IMR-90 (cell line): Measurements from ENCODE around the gene C1QTNF1. TPM values are rescaled to one million over a fixed set of nuclear protein-coding genes. Genes with fewer than 3 reads are reported as not detected.

Source experiments
- ATAC-seq: fragments of 200-7000 bp; cut with Tn5 transposase; 2 replicates; pipeline ENCODE4 v1.9.1; 2020; ENCODE audit warnings: low read depth, mild to moderate bottlenecking, moderate library complexity
- BruUV-seq: library from RNA; stranded (reverse); fragments of 400-500 nt; replicated peaks from 2 replicates; lab custom pipeline; 2021; lab: Mats Ljungman, UMichigan
- CTCF ChIA-PET: fragments of 300-600 bp; formaldehyde crosslinking; extraction: SDS; loops from one replicate; lab custom pipeline; 2021; ENCODE audit warnings: antibody characterized with exemption; lab: Yijun Ruan, JAX
- POLR2A ChIA-PET: fragments of 300-600 bp; sonication (Branson Sonifier 250); formaldehyde crosslinking; loops from one replicate; lab custom pipeline; 2022; ENCODE audit warnings: antibody characterized with exemption; ENCODE audit not compliant: unreplicated experiment; lab: Charles Lee
- DNase-seq: peaks from one replicate; pipeline ENCODE4 v3.0.0; 2013
- H2AFZ ChIP-seq: replicated peaks from 2 replicates; pipeline ENCODE3; 2013; ENCODE audit warnings: low read length, mild to moderate bottlenecking; ENCODE audit not compliant: poor library complexity
- H2AK5ac ChIP-seq: 2 replicates; pipeline ENCODE4 v1.6.1; 2013; ENCODE audit warnings: low read depth, low read length, inconsistent platforms
- H2AK9ac ChIP-seq: replicated peaks from 2 replicates; pipeline ENCODE3; 2013; ENCODE audit warnings: mild to moderate bottlenecking, low read depth, low read length, moderate library complexity; ENCODE audit not compliant: poor library complexity
- H2BK120ac ChIP-seq: 2 replicates; pipeline ENCODE4 v1.6.1; 2013; ENCODE audit warnings: low read depth, low read length, inconsistent platforms
- H2BK15ac ChIP-seq: 3 replicates; pipeline ENCODE4 v1.6.1; 2013; ENCODE audit warnings: low read depth, low read length, inconsistent platforms
- H2BK20ac ChIP-seq: 2 replicates; pipeline ENCODE4 v1.6.1; 2013; ENCODE audit warnings: low read depth, mild to moderate bottlenecking, inconsistent platforms, low read length, moderate library complexity
- H2BK5ac ChIP-seq: 2 replicates; pipeline ENCODE4 v1.6.1; 2013; ENCODE audit warnings: mild to moderate bottlenecking, low read depth, low read length, inconsistent platforms; ENCODE audit not compliant: poor library complexity, severe bottlenecking
- H3K14ac ChIP-seq: replicated peaks from 2 replicates; pipeline ENCODE4 v1.6.1; 2013; ENCODE audit warnings: low read depth, low read length, inconsistent platforms
- H3K18ac ChIP-seq: 2 replicates; pipeline ENCODE4 v1.6.1; 2013; ENCODE audit warnings: low read depth, low read length, control low read depth
- H3K23ac ChIP-seq: 2 replicates; pipeline ENCODE4 v1.6.1; 2013; ENCODE audit warnings: low read depth, low read length, inconsistent platforms
- H3K27ac ChIP-seq: 2 replicates; pipeline ENCODE4 v1.5.1; 2013; ENCODE audit warnings: mild to moderate bottlenecking, control low read depth, low read length; ENCODE audit not compliant: insufficient read depth
- H3K27me3 ChIP-seq: 2 replicates; pipeline ENCODE4 v1.6.1; 2013; ENCODE audit warnings: low read length; ENCODE audit not compliant: control insufficient read depth, insufficient read depth
- H3K36me3 ChIP-seq: 2 replicates; pipeline ENCODE4 v1.6.1; 2013; ENCODE audit warnings: low read length, mixed read lengths; ENCODE audit not compliant: control insufficient read depth, insufficient read depth
- H3K4ac ChIP-seq: 2 replicates; pipeline ENCODE4 v1.6.1; 2013; ENCODE audit warnings: low read depth, low read length, inconsistent platforms
- H3K4me1 ChIP-seq: 2 replicates; pipeline ENCODE4 v1.6.1; 2013; ENCODE audit warnings: low read length, mixed read lengths; ENCODE audit not compliant: control insufficient read depth, insufficient read depth
- H3K4me2 ChIP-seq: 2 replicates; pipeline ENCODE4 v1.6.1; 2013; ENCODE audit warnings: low read depth, mild to moderate bottlenecking, control low read depth, low read length, moderate library complexity
- H3K4me3 ChIP-seq: 2 replicates; pipeline ENCODE4 v1.5.1; 2013; ENCODE audit warnings: low read depth, mild to moderate bottlenecking, control low read depth, low read length, moderate library complexity; ENCODE audit not compliant: insufficient read depth
- H3K56ac ChIP-seq: 2 replicates; pipeline ENCODE4 v1.6.1; 2013; ENCODE audit warnings: low read length, inconsistent platforms; ENCODE audit not compliant: insufficient read depth; ENCODE audit errors: extremely low read depth
- H3K79me1 ChIP-seq, 2 experiments: 2 replicates each; pipeline ENCODE4 v1.6.1; 2013; ENCODE audit warnings: low read length in 2 of 2, inconsistent platforms in 1 of 2, low read depth in 1 of 2
- H3K9ac ChIP-seq: 2 replicates; pipeline ENCODE4 v1.6.1; 2013; ENCODE audit warnings: low read depth, low read length, control low read depth
- H3K9me1 ChIP-seq: 2 replicates; pipeline ENCODE4 v1.6.1; 2013; ENCODE audit warnings: low read length, inconsistent platforms; ENCODE audit not compliant: insufficient read depth
- H3K9me3 ChIP-seq: 2 replicates; pipeline ENCODE4 v1.6.1; 2013; ENCODE audit warnings: low read length; ENCODE audit not compliant: control insufficient read depth, insufficient read depth
- H4K20me1 ChIP-seq: 2 replicates; pipeline ENCODE4 v1.6.1; 2013; ENCODE audit warnings: low read length, inconsistent platforms; ENCODE audit not compliant: insufficient read depth
- H4K5ac ChIP-seq: 2 replicates; pipeline ENCODE4 v1.6.1; 2013; ENCODE audit warnings: mild to moderate bottlenecking, low read depth, low read length, control low read depth
- H4K8ac ChIP-seq, 2 experiments: 2 replicates each; pipeline ENCODE4 v1.6.1; 2013; ENCODE audit warnings: low read depth in 2 of 2, low read length in 2 of 2, control low read depth in 1 of 2, inconsistent platforms in 1 of 2
- H4K91ac ChIP-seq: 2 replicates; pipeline ENCODE4 v1.6.1; 2013; ENCODE audit warnings: low read depth, low read length, inconsistent platforms; ENCODE audit not compliant: insufficient read depth
- RAD21 ChIP-seq: IDR thresholded peaks from 2 replicates; pipeline ENCODE4 v1.6.1; 2012; ENCODE audit warnings: low read length, improper control_type of control experiment
- RCOR1 ChIP-seq: IDR thresholded peaks from 2 replicates; pipeline ENCODE4 v1.6.1; 2012; ENCODE audit warnings: mild to moderate bottlenecking, low read length, improper control_type of control experiment; ENCODE audit not compliant: insufficient replicate concordance
- SMC3 ChIP-seq: fragments of 150-350 bp; IDR thresholded peaks from 2 replicates; pipeline ENCODE4 v1.6.1; 2016; ENCODE audit warnings: low read depth, mild to moderate bottlenecking, antibody characterized with exemption, low read length, moderate library complexity
- WGBS, 2 experiments: methylation state at CpG; one replicate each; pipeline versions ENCODE4 v1.1.5 to v1.1.7; 2013; ENCODE audit warnings: missing lambda C conversion rate in 2 of 2; ENCODE audit not compliant: insufficient read length in 1 of 2; ENCODE audit errors: extremely low coverage in 2 of 2; 5-methylcytosine and 5-hydroxymethylcytosine counted together
- dilution Hi-C: fragments of 300-500 bp; cut with HindIII; formaldehyde crosslinking; loops from one replicate; pipeline ENCODE4 v1.14.3; 2018; ENCODE audit warnings: low sequenced_read_pairs; ENCODE audit not compliant: unreplicated experiment
- in situ Hi-C: fragments of 300-500 bp; cut with MboI; formaldehyde crosslinking; loops from 3 replicates; pipeline ENCODE4 v1.14.3; 2019; ENCODE audit warnings: low sequenced_read_pairs, inconsistent platforms, mixed read lengths
- intact Hi-C: fragments of 100-400 bp; cut with micrococcal nuclease; formaldehyde crosslinking; loops from 2 replicates; pipeline ENCODE4 v1.10.0; 2022
- polyA plus RNA-seq, 3 experiments: library from polyadenylated mRNA; depleted of rRNA; stranded (reverse); fragments of >200 nt; gene quantifications; 2 replicates each; pipeline ENCODE4 v1.2.3, GENCODE V29; 2012; ENCODE audit warnings: low replicate concordance in 1 of 3
- total RNA-seq: library from RNA; depleted of rRNA; stranded (reverse); fragments of >200 nt; gene quantifications from 2 replicates; pipeline ENCODE4 v1.2.3, GENCODE V29; 2012
- TF ChIP-seq, protein P1 (sequence below): conservative IDR thresholded peaks from 2 replicates; pipeline ENCODE4 v1.5.1; 2012; ENCODE audit warnings: mild to moderate bottlenecking, low read depth, low read length, improper control_type of control experiment

The C1QTNF1 gene
- total and polyA plus RNA-seq, 2 of the 4 experiments (the other 2 are of a cell fraction) = 3.4 to 8.4 TPM

GRCh38 chr17:79019632-79020584, 4.1 kb upstream of the C1QTNF1 start:
- Histone ChIP-seq H2AK9ac (no peak overlapping the region), H3K9ac (no peak overlapping the region), H2BK120ac (no peak overlapping the region), H2BK15ac (no peak overlapping the region), H3K4ac (no peak overlapping the region), H2BK20ac (no peak overlapping the region), H3K14ac (no peak overlapping the region), H4K20me1 (no peaks in the 10 kb centered on the region), H2AK5ac (no peak overlapping the region), H3K9me1 (no peaks in the 10 kb centered on the region), H4K8ac (no peak overlapping the region; a peak in 1 of 4 replicates), H3K4me3 (no peak overlapping the region), H3K23ac (no peak overlapping the region), H3K18ac (0 out of 2 replicates have a peak overlapping the region, but pooled peaks have one; percentile 5), H3K27ac (no peak overlapping the region), H3K36me3 (no peaks in the 10 kb centered on the region), H3K9me3 (no peaks in the 10 kb centered on the region), H3K4me1 (peaks cover 15% of the 10 kb centered on the region), H3K56ac (no peak overlapping the region), H2BK5ac (no peak overlapping the region), H3K4me2 (peak overlapping the region; percentile 23), H3K27me3 (peaks cover 2% of the 10 kb centered on the region; the same call in 1 of the 2 replicates), H4K91ac (no peak overlapping the region), H3K79me1 (peaks cover 0 to 4% of the 10 kb centered on the region in 2 experiments; a peak in 1 of 4 replicates), H4K5ac (no peak overlapping the region), H2AFZ (peak overlapping the region; percentile 73)
- in situ Hi-C loops (loop anchor here (5.0 to 10.0 kb wide), 2 partner anchors 62 to 375 kb away; no protein-coding TSS in a partner anchor), dilution Hi-C loops (no loop called here), intact Hi-C loops (loop anchor here (1.0 kb wide), 3 partner anchors 22 to 373 kb away; no protein-coding TSS in a partner anchor)
- no TSS peak for BruUV-seq
- TF ChIP-seq, protein P1, sequence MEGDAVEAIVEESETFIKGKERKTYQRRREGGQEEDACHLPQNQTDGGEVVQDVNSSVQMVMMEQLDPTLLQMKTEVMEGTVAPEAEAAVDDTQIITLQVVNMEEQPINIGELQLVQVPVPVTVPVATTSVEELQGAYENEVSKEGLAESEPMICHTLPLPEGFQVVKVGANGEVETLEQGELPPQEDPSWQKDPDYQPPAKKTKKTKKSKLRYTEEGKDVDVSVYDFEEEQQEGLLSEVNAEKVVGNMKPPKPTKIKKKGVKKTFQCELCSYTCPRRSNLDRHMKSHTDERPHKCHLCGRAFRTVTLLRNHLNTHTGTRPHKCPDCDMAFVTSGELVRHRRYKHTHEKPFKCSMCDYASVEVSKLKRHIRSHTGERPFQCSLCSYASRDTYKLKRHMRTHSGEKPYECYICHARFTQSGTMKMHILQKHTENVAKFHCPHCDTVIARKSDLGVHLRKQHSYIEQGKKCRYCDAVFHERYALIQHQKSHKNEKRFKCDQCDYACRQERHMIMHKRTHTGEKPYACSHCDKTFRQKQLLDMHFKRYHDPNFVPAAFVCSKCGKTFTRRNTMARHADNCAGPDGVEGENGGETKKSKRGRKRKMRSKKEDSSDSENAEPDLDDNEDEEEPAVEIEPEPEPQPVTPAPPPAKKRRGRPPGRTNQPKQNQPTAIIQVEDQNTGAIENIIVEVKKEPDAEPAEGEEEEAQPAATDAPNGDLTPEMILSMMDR = peak; percentile 89
- peak; percentile 83 for TF ChIP-seq SMC3
- peak; percentile 84 for TF ChIP-seq RAD21
- no peak for TF ChIP-seq RCOR1
- ChIA-PET POLR2A (no interaction called here), CTCF (interaction anchor here (0.7 to 3.6 kb wide), 3 partner anchors 22 to 372 kb away, joined by 3 to 19 read pairs (median 9); no protein-coding TSS in a partner anchor)
- 12% methylated on average over 5 of the region's 19 CpGs; no CpG with 5 or more reads in 1 of the 2 experiments for WGBS, 2 experiments
- DNase-seq (peak; percentile 78), ATAC-seq (peak; percentile 68)
